Keratinocyte (primary cell): ENCODE data around the gene STK32B. TPM values are rescaled to one million over a fixed set of nuclear protein-coding genes. Genes with fewer than 3 reads are reported as not detected.

Source experiments
- DNase-seq: peaks from one replicate; pipeline ENCODE4 v3.0.0-alpha.2; 2011; ENCODE audit warnings: low read depth, missing footprints, low spot score
- FAIRE-seq: peaks from 2 replicates; lab custom pipeline; 2011; peaks lifted over from hg19 to GRCh38; lab: Jason Lieb, UNC
- H2AFZ ChIP-seq: 2 replicates; pipeline ENCODE4 v1.6.0; 2012; ENCODE audit warnings: low read length, control low read depth, inconsistent platforms; ENCODE audit not compliant: control insufficient read depth
- H3K27ac ChIP-seq: 2 replicates; pipeline ENCODE4 v1.5.1; 2011; ENCODE audit warnings: low read length; ENCODE audit not compliant: control insufficient read depth, insufficient read depth
- H3K27me3 ChIP-seq: 3 replicates; pipeline ENCODE4 v1.6.0; 2011; ENCODE audit warnings: low read length; ENCODE audit not compliant: control insufficient read depth, insufficient read depth; ENCODE audit errors: extremely low read depth
- H3K36me3 ChIP-seq, 2 experiments: 2 replicates in 1 of 2; 3 replicates in 1 of 2; pipeline ENCODE4 v1.5.1; 2011; ENCODE audit warnings: low read length in 2 of 2, mild to moderate bottlenecking in 1 of 2; ENCODE audit not compliant: control insufficient read depth in 2 of 2, insufficient read depth in 2 of 2; ENCODE audit errors: extremely low read depth in 1 of 2
- H3K4me1 ChIP-seq: 3 replicates; pipeline ENCODE4 v1.5.1; 2011; ENCODE audit warnings: low read length; ENCODE audit not compliant: control insufficient read depth, insufficient read depth; ENCODE audit errors: extremely low read depth
- H3K4me2 ChIP-seq: 3 replicates; pipeline ENCODE4 v1.6.0; 2011; ENCODE audit warnings: low read depth, low read length; ENCODE audit not compliant: control insufficient read depth, insufficient read depth; ENCODE audit errors: extremely low read depth
- H3K4me3 ChIP-seq, 3 experiments: fragments of 200-600 bp in 1 of 3; sonication (generic) in 1 of 3; 2 replicates in 2 of 3; 3 replicates in 1 of 3; pipeline ENCODE4 v1.5.1; 2011 to 2016; ENCODE audit warnings: low read length in 3 of 3, mild to moderate bottlenecking in 3 of 3, control low read depth in 2 of 3, inconsistent platforms in 1 of 3, low read depth in 1 of 3, mixed read lengths in 1 of 3, mixed run types in 1 of 3, moderate library complexity in 1 of 3; ENCODE audit not compliant: control insufficient read depth in 2 of 3, insufficient read depth in 2 of 3; ENCODE audit errors: extremely low read depth in 1 of 3
- H3K79me2 ChIP-seq: 2 replicates; pipeline ENCODE4 v1.6.0; 2012; ENCODE audit warnings: low read length; ENCODE audit not compliant: control insufficient read depth, insufficient read depth
- H3K9ac ChIP-seq: 3 replicates; pipeline ENCODE4 v1.6.0; 2011; ENCODE audit warnings: low read length; ENCODE audit not compliant: control insufficient read depth, insufficient read depth; ENCODE audit errors: extremely low read depth
- H3K9me1 ChIP-seq: 3 replicates; pipeline ENCODE4 v1.6.0; 2011; ENCODE audit warnings: low read length; ENCODE audit not compliant: control insufficient read depth, insufficient read depth; ENCODE audit errors: extremely low read depth
- H3K9me3 ChIP-seq: 2 replicates; pipeline ENCODE4 v1.5.1; 2012; ENCODE audit warnings: low read depth, low read length; ENCODE audit not compliant: control insufficient read depth
- H4K20me1 ChIP-seq: 3 replicates; pipeline ENCODE4 v1.6.0; 2011; ENCODE audit warnings: low read length; ENCODE audit not compliant: control insufficient read depth, insufficient read depth; ENCODE audit errors: extremely low read depth
- CTCF ChIP-seq, 3 experiments: IDR thresholded peaks in 1 of 3; conservative IDR thresholded peaks in 1 of 3; optimal IDR thresholded peaks in 1 of 3; 2 replicates in 2 of 3; 3 replicates in 1 of 3; pipeline versions ENCODE3 to v1.5.1; 2011; ENCODE audit warnings: low read length in 3 of 3, mild to moderate bottlenecking in 3 of 3, moderate library complexity in 2 of 3, control low read depth in 1 of 3, inconsistent platforms in 1 of 3; ENCODE audit not compliant: insufficient read depth in 2 of 3; ENCODE audit errors: extremely low read depth in 1 of 3
- EZH2 ChIP-seq: IDR thresholded peaks from one replicate; pipeline ENCODE4 v1.6.1; 2012; ENCODE audit warnings: inconsistent platforms, mild to moderate bottlenecking, low read length, moderate library complexity
- dilution Hi-C: fragments of 300-500 bp; cut with MboI; formaldehyde crosslinking; loops from one replicate; pipeline ENCODE4 v1.7.0; 2020; ENCODE audit warnings: low sequenced_read_pairs; ENCODE audit not compliant: extremely low pct_ligation_motif_present
- polyA plus RNA-seq, 5 experiments: library from polyadenylated mRNA; depleted of rRNA in 3 of 5; stranded (reverse) in 3 of 5; stranded (forward) in 1 of 5; unstranded in 1 of 5; fragments of >200 nt; gene quantifications; 1 replicate in 1 of 5; 2 replicates in 3 of 5; 3 replicates in 1 of 5; pipeline versions ENCODE4 v1.2.1 to v1.2.3, GENCODE V29; 2011 to 2012; ENCODE audit warnings: missing spikeins in 2 of 5, low read depth in 1 of 5, low replicate concordance in 1 of 5

STK32B gene
- polyA plus RNA-seq, 1 donor (not counting 4 experiments of a cell fraction or from before 2014, with no cell fraction given), result 3.4 TPM

GRCh38 chr4:5280828-5281227, 229.5 kb downstream of the STK32B start:
- no peak for FAIRE-seq
- H2AFZ ChIP-seq, result no peak overlapping the region
- dilution Hi-C loops, result no loop called here

GRCh38 chr4:5283837-5284236, 232.6 kb downstream of the STK32B start:
- DNase-seq (no peak), FAIRE-seq (no peak)
- H3K27ac ChIP-seq, result no peak overlapping the region
- no peaks in the 10 kb centered on the region for H3K36me3 ChIP-seq
- H3K27me3 ChIP-seq, result no peaks in the 10 kb centered on the region
- no peak overlapping the region for H3K4me2 ChIP-seq
- no peaks in the 10 kb centered on the region for H3K9me1 ChIP-seq
- no peak overlapping the region for H2AFZ ChIP-seq
- no peak overlapping the region for H3K9ac ChIP-seq
- H3K9me3 ChIP-seq, result no peaks in the 10 kb centered on the region
- no peaks in the 10 kb centered on the region for H4K20me1 ChIP-seq
- no peaks in the 10 kb centered on the region for H3K4me1 ChIP-seq
- no peak overlapping the region for H3K4me3 ChIP-seq
- H3K79me2 ChIP-seq, result no peaks in the 10 kb centered on the region
- dilution Hi-C loops, result no loop called here
- TF ChIP-seq EZH2 (no peak), CTCF (optimal IDR thresholded peaks at IDR 0.05 in 1 of 3, IDR thresholded peaks at IDR 0.05 in 1 of 3, conservative IDR thresholded peaks at IDR 0.05 in 1 of 3; ENCODE audit: extremely low read depth in 1 of 3, insufficient read depth in 2 of 3, low read length in 3 of 3) (no peak)

More at GRCh38 chr4:5280828-5281227, 229.5 kb downstream of the STK32B start:
- Histone ChIP-seq H3K9me3 (no peaks in the 10 kb centered on the region), H3K79me2 (no peaks in the 10 kb centered on the region), H3K9me1 (no peaks in the 10 kb centered on the region), H3K9ac (no peak overlapping the region), H3K27ac (no peak overlapping the region), H3K4me2 (no peak overlapping the region), H4K20me1 (no peaks in the 10 kb centered on the region), H3K4me3 (no peak overlapping the region), H3K36me3 (no peaks in the 10 kb centered on the region), H3K4me1 (no peaks in the 10 kb centered on the region), H3K27me3 (no peaks in the 10 kb centered on the region)
- DNase-seq, result no peak
- TF ChIP-seq EZH2 (no peak), CTCF (optimal IDR thresholded peaks at IDR 0.05 in 1 of 3, IDR thresholded peaks at IDR 0.05 in 1 of 3, conservative IDR thresholded peaks at IDR 0.05 in 1 of 3; ENCODE audit: extremely low read depth in 1 of 3, insufficient read depth in 2 of 3, low read length in 3 of 3) (no peak)
